Liver (tissue), 9 donors: ENCODE measurements around the gene WDFY3. TPM values are rescaled to one million over a fixed set of nuclear protein-coding genes. Genes with fewer than 3 reads are reported as not detected.

Experiments
- DNase-seq: peaks from one replicate; pipeline ENCODE4 v3.0.0-alpha.2; 2017; ENCODE audit warnings: low spot score
- H3K27ac ChIP-seq, 2 donors: one replicate each; pipeline ENCODE4 v1.7.0; 2013; ENCODE audit warnings: inconsistent platforms in 2 of 2, low read length in 2 of 2, control low read depth in 1 of 2, low read depth in 1 of 2, mild to moderate bottlenecking in 1 of 2
- H3K27me3 ChIP-seq, 4 donors: one replicate each; pipeline versions ENCODE4 v1.6.1 to v1.7.0; 2013; ENCODE audit warnings: low read length in 3 of 4, inconsistent platforms in 1 of 4, mild to moderate bottlenecking in 1 of 4, moderate library complexity in 1 of 4; ENCODE audit not compliant: control insufficient read depth in 4 of 4, insufficient read depth in 4 of 4
- H3K36me3 ChIP-seq, 4 donors: one replicate each; pipeline versions ENCODE4 v1.6.1 to v1.7.0; 2013; ENCODE audit warnings: low read length in 3 of 4, mild to moderate bottlenecking in 3 of 4, low read depth in 1 of 4, moderate library complexity in 1 of 4; ENCODE audit not compliant: control insufficient read depth in 4 of 4, insufficient read depth in 3 of 4
- H3K4me1 ChIP-seq, 4 donors: one replicate each; pipeline versions ENCODE4 v1.6.1 to v1.7.0; 2013; ENCODE audit warnings: low read length in 3 of 4, mild to moderate bottlenecking in 3 of 4, moderate library complexity in 1 of 4; ENCODE audit not compliant: control insufficient read depth in 4 of 4, insufficient read depth in 4 of 4
- H3K4me3 ChIP-seq, 3 donors: one replicate each; pipeline versions ENCODE4 v1.6.1 to v1.7.0; 2013; ENCODE audit warnings: low read length in 3 of 3, control low read depth in 1 of 3, low read depth in 1 of 3, mild to moderate bottlenecking in 1 of 3
- H3K9ac ChIP-seq, 2 donors: one replicate each; pipeline ENCODE4 v1.7.0; 2013; ENCODE audit warnings: low read length in 2 of 2, mild to moderate bottlenecking in 2 of 2, moderate library complexity in 2 of 2, control low read depth in 1 of 2, low read depth in 1 of 2
- H3K9me3 ChIP-seq, 4 donors: one replicate each; pipeline versions ENCODE4 v1.6.1 to v1.7.0; 2013; ENCODE audit warnings: low read length in 3 of 4; ENCODE audit not compliant: control insufficient read depth in 4 of 4
- ATF3 ChIP-seq: IDR thresholded peaks from 2 replicates; pipeline ENCODE4 v1.6.1; 2016; ENCODE audit warnings: antibody characterized with exemption
- EGR1 ChIP-seq, 2 donors: IDR thresholded peaks; 2 replicates each; pipeline ENCODE4 v1.6.1; 2016 to 2018; ENCODE audit warnings: antibody characterized with exemption in 2 of 2, low read depth in 2 of 2
- FOXA1 ChIP-seq: IDR thresholded peaks from 2 replicates; pipeline ENCODE4 v1.6.1; 2016; ENCODE audit warnings: antibody characterized with exemption
- FOXA2 ChIP-seq: IDR thresholded peaks from 2 replicates; pipeline ENCODE4 v1.6.1; 2016; ENCODE audit warnings: antibody characterized with exemption
- GABPA ChIP-seq, 2 donors: IDR thresholded peaks in 1 of 2; conservative IDR thresholded peaks in 1 of 2; 2 replicates each; pipeline ENCODE4 v1.6.1; 2016; ENCODE audit warnings: antibody characterized with exemption in 2 of 2, mild to moderate bottlenecking in 1 of 2, moderate library complexity in 1 of 2
- HNF4A ChIP-seq, 2 donors: conservative IDR thresholded peaks; 2 replicates each; pipeline ENCODE4 v1.6.1; 2016; ENCODE audit warnings: antibody characterized with exemption in 2 of 2, mild to moderate bottlenecking in 2 of 2
- JUND ChIP-seq, 2 donors: IDR thresholded peaks; 2 replicates each; pipeline ENCODE4 v1.6.1; 2016; ENCODE audit warnings: antibody characterized with exemption in 2 of 2
- RAD21 ChIP-seq, 2 donors: IDR thresholded peaks; 2 replicates each; pipeline ENCODE4 v1.6.1; 2016; ENCODE audit warnings: antibody characterized with exemption in 2 of 2, mild to moderate bottlenecking in 2 of 2
- SP1 ChIP-seq: IDR thresholded peaks from 2 replicates; pipeline ENCODE4 v1.6.1; 2018; ENCODE audit warnings: antibody characterized with exemption, mild to moderate bottlenecking
- TAF1 ChIP-seq: conservative IDR thresholded peaks from 2 replicates; pipeline ENCODE4 v1.6.1; 2016; ENCODE audit warnings: antibody characterized with exemption, mild to moderate bottlenecking
- ZBTB33 ChIP-seq: IDR thresholded peaks from 2 replicates; pipeline ENCODE4 v1.6.1; 2016; ENCODE audit warnings: antibody characterized with exemption
- WGBS: extraction: QIAGEN DNeasy Blood & Tissue Kit; methylation state at CpG from one replicate; pipeline ENCODE4 v1.1.7; 2013; 5-methylcytosine and 5-hydroxymethylcytosine counted together
- polyA plus RNA-seq, 2 donors: library from polyadenylated mRNA; stranded (reverse) in 1 of 2; unstranded in 1 of 2; fragments of 200-250 nt in 1 of 2; fragments of >200 nt in 1 of 2; fragmentation: Nextera tagmentation in 1 of 2; extraction: Ambion mirVana in 1 of 2; gene quantifications; one replicate each; pipeline versions ENCODE4 v1.2.1 to v1.2.3, GENCODE V29; 2013 to 2015
- total RNA-seq, 2 donors: library from RNA; depleted of rRNA; stranded (reverse); fragments of >200 nt; gene quantifications; one replicate each; pipeline ENCODE4 v1.2.3, GENCODE V29; 2014
- TF ChIP-seq, protein P1 (sequence below): IDR thresholded peaks from 2 replicates; pipeline ENCODE4 v1.6.1; 2016; ENCODE audit warnings: antibody characterized with exemption, mild to moderate bottlenecking
- donor health status: healthy.
- donor health status: healthy.
- donor health status: healthy.
- donor health status: healthy.
- donor health status: healthy.

WDFY3 gene
- total and polyA plus RNA-seq, 4 donors: 3.2 to 50.5 (median 19.2) TPM

DNA sequence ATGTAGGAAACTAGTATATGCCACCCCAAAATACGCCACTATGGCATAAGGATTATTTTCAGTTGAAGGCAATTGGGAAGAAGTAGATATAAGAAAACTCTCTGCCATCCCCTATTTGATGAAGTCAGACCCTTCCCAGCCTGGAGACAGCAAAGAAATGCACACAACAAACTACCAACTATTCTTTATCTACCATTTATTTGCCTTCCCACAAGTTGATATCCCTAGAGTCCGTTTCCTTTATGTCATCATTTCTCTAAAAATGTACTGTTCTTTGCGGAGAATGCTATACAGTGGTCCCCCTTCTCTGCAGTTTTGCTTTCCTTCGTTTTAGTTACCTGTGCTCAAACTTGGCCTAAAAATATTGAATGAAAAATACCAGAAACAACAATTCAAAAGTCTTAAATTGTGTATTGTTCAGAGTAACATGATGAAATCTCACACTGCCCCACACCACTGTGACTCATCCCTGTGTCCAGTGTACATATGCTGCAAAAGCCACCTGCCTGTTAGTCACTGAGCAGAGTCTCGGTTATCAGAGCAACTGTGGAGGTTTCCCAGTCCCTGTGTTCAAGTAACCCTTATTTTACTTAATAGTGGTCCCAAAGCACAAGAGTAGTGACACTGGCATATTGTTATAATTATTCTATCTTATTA lies 152.3 kb downstream of the WDFY3 start:
- no peaks in the 10 kb centered on the region for H3K4me1 ChIP-seq
- no peak overlapping the region for H3K4me3 ChIP-seq
- no peaks in the 10 kb centered on the region for H3K9me3 ChIP-seq
- no peak for DNase-seq
- no peak overlapping the region for H3K27ac ChIP-seq
- peaks cover 0 to 14% (median 9%) of the 10 kb centered on the region in 4 donors for H3K36me3 ChIP-seq
- 92% methylated on average over 5 of the region's 5 CpGs for WGBS
- no peaks in the 10 kb centered on the region for H3K27me3 ChIP-seq
- H3K9ac ChIP-seq: no peak overlapping the region
- TF ChIP-seq, protein P1, sequence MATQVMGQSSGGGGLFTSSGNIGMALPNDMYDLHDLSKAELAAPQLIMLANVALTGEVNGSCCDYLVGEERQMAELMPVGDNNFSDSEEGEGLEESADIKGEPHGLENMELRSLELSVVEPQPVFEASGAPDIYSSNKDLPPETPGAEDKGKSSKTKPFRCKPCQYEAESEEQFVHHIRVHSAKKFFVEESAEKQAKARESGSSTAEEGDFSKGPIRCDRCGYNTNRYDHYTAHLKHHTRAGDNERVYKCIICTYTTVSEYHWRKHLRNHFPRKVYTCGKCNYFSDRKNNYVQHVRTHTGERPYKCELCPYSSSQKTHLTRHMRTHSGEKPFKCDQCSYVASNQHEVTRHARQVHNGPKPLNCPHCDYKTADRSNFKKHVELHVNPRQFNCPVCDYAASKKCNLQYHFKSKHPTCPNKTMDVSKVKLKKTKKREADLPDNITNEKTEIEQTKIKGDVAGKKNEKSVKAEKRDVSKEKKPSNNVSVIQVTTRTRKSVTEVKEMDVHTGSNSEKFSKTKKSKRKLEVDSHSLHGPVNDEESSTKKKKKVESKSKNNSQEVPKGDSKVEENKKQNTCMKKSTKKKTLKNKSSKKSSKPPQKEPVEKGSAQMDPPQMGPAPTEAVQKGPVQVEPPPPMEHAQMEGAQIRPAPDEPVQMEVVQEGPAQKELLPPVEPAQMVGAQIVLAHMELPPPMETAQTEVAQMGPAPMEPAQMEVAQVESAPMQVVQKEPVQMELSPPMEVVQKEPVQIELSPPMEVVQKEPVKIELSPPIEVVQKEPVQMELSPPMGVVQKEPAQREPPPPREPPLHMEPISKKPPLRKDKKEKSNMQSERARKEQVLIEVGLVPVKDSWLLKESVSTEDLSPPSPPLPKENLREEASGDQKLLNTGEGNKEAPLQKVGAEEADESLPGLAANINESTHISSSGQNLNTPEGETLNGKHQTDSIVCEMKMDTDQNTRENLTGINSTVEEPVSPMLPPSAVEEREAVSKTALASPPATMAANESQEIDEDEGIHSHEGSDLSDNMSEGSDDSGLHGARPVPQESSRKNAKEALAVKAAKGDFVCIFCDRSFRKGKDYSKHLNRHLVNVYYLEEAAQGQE: no peak

DNA sequence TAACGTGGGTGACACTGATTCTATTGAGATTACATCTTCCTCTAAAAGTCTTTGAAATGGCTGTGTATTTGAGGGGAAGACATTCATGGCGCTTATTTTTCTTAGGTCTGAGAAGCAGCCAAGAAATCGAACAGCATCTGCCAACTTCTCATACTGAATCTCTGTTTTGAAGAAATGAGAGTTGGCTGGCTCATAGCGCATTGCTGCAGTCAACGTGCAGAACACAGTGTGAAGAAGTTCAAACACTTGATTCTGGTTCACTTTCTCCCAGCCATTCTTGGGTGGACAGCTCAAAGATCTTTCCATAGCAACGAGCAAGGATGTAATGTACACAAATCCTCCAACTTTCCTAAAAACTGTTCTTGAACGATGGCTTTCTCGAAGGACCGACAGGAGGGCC lies 156.5 kb downstream of the WDFY3 start:
- Histone ChIP-seq H3K9me3 (no peaks in the 10 kb centered on the region), H3K9ac (no peak overlapping the region), H3K36me3 (peaks cover 0 to 12% (median 10%) of the 10 kb centered on the region in 4 donors), H3K4me3 (no peak overlapping the region), H3K27me3 (no peaks in the 10 kb centered on the region), H3K27ac (no peak overlapping the region), H3K4me1 (no peaks in the 10 kb centered on the region)
- DNase-seq: no peak
- TF ChIP-seq EGR1 (IDR thresholded peaks at IDR 0.05; ENCODE audit: low read depth in 2 of 2) (no peak), TAF1 (no peak), FOXA2 (no peak), RAD21 (IDR thresholded peaks at IDR 0.05) (no peak), HNF4A (conservative IDR thresholded peaks at IDR 0.05) (no peak), GABPA (IDR thresholded peaks at IDR 0.05 in 1 of 2, conservative IDR thresholded peaks at IDR 0.05 in 1 of 2) (no peak), SP1 (no peak)
- TF ChIP-seq, protein P1: no peak
- WGBS: 87% methylated on average over 9 of the region's 9 CpGs

- no peak overlapping the region for H3K9ac ChIP-seq
- no peak for DNase-seq
- no peak overlapping the region for H3K4me3 ChIP-seq
- no peak overlapping the region for H3K27ac ChIP-seq
- 95% methylated on average over 2 of the region's 2 CpGs for WGBS
- H3K4me1 ChIP-seq: no peaks in the 10 kb centered on the region
- H3K9me3 ChIP-seq: no peaks in the 10 kb centered on the region
- peaks cover 0 to 12% (median 10%) of the 10 kb centered on the region in 4 donors for H3K36me3 ChIP-seq
- H3K27me3 ChIP-seq: no peaks in the 10 kb centered on the region
- no peak for TF ChIP-seq ATF3
- no peak for TF ChIP-seq RAD21 (IDR thresholded peaks at IDR 0.05)
- TF ChIP-seq FOXA2: no peak
- no peak for TF ChIP-seq GABPA (IDR thresholded peaks at IDR 0.05 in 1 of 2, conservative IDR thresholded peaks at IDR 0.05 in 1 of 2)
- no peak for TF ChIP-seq HNF4A (conservative IDR thresholded peaks at IDR 0.05)
- no peak for TF ChIP-seq JUND (IDR thresholded peaks at IDR 0.05)
- no peak for TF ChIP-seq SP1
- no peak for TF ChIP-seq ZBTB33
- no peak for TF ChIP-seq TAF1
- no peak for TF ChIP-seq FOXA1
- TF ChIP-seq EGR1 (IDR thresholded peaks at IDR 0.05; ENCODE audit: low read depth in 2 of 2): no peak
- TF ChIP-seq, protein P1: no peak
Measured at GRCh38 chr4:84808332-84808731, 158.2 kb downstream of the WDFY3 start.
